ENCODE data around the gene JMJD7. TPM values are rescaled to one million over a fixed set of nuclear protein-coding genes. Genes with fewer than 3 reads are reported as not detected.
A peak's percentile ranks its signal among the peaks of the same experiment; 100 is the strongest.

Gene JMJD7
- polyA plus RNA-seq, 2 of the 4 experiments (the other 2 are of a cell fraction), result 3.4 to 3.8 TPM

- ChIA-PET CTCF (interaction anchor here (0.6 to 6.4 kb wide), 34 partner anchors 8 to 361 kb away, joined by 3 to 103 read pairs (median 5); partner anchors contain the start of genes MAPKBP1 and PLA2G4B), POLR2A (interaction anchor here (1.0 kb wide), 1 partner anchor 36 kb away, joined by 3 read pairs; the partner anchor contains the start of gene MAPKBP1)
- no peaks in the 10 kb centered on the region for H3K9me3 ChIP-seq
- 97% methylated on average over 5 of the region's 5 CpGs for WGBS (ENCODE audit: missing lambda C conversion rate)
- ATAC-seq, result peak; percentile 27 to 43; a peak in 4 of 6 replicates
- no peak for FAIRE-seq
- H3K4me2 ChIP-seq, result no peak overlapping the region
- no peak for DNase-seq (ENCODE audit: low read depth in 1 of 2, low spot score in 1 of 2)
- no peaks in the 10 kb centered on the region for H3K4me1 ChIP-seq
- no peak overlapping the region for H3K27ac ChIP-seq
- H3K4me3 ChIP-seq, result no peak overlapping the region
- no peak for TF ChIP-seq FOSB (CRISPR knock-in tag; IDR thresholded peaks at IDR 0.05)
- no peak for TF ChIP-seq HMGXB4 (CRISPR knock-in tag; IDR thresholded peaks at IDR 0.05; ENCODE audit: borderline replicate concordance)
Measured at GRCh38 chr15:41810651-41811431, 17.1 kb upstream of the JMJD7 start.

- Histone ChIP-seq H3K4me3 (no peak overlapping the region), H3K9me3 (no peaks in the 10 kb centered on the region), H3K27ac (no peak overlapping the region), H3K4me1 (no peaks in the 10 kb centered on the region), H3K4me2 (no peak overlapping the region)
- POLR2A ChIA-PET, result interaction anchor here (1.0 to 1.3 kb wide), 2 partner anchors 37 kb away, joined by 3 to 4 read pairs; partner anchors contain the start of gene MAPKBP1
- TF ChIP-seq CEBPB (IDR thresholded peaks at IDR 0.05), result no peak
- no peak for TF ChIP-seq ATOH8 (CRISPR knock-in tag; IDR thresholded peaks at IDR 0.05; ENCODE audit: low read depth)
- TF ChIP-seq HOXA7 (CRISPR knock-in tag; IDR thresholded peaks at IDR 0.05), result no peak
- TF ChIP-seq ZFP36 (IDR thresholded peaks at IDR 0.05; ENCODE audit: borderline replicate concordance, partially characterized antibody), result no peak
- TF ChIP-seq RNF2 (IDR thresholded peaks at IDR 0.05; ENCODE audit: borderline replicate concordance, low read depth), result no peak
- TF ChIP-seq RAD21 (conservative IDR thresholded peaks at IDR 0.05 in 1 of 2, IDR thresholded peaks at IDR 0.05 in 1 of 2), result peak; percentile 82 to 92
- TF ChIP-seq MYC (IDR thresholded peaks at IDR 0.05; ENCODE audit: borderline replicate concordance, low read length), result no peak
- TF ChIP-seq ZC3H11A (IDR thresholded peaks at IDR 0.05), result no peak
- peak; percentile 69 for TF ChIP-seq CTCF (IDR thresholded peaks at IDR 0.05)
- TF ChIP-seq TFCP2L1 (CRISPR knock-in tag; IDR thresholded peaks at IDR 0.05), result no peak
- TF ChIP-seq TP53 (CRISPR knock-in tag; IDR thresholded peaks at IDR 0.05), result no peak
- TF ChIP-seq CHD2 (IDR thresholded peaks at IDR 0.05; ENCODE audit: low read length, partially characterized antibody), result no peak
- no peak for TF ChIP-seq SREBF2 (IDR thresholded peaks at IDR 0.05)
- TF ChIP-seq EHMT2 (IDR thresholded peaks at IDR 0.05; ENCODE audit: low read depth), result no peak
- no peak for TF ChIP-seq FOSB (CRISPR knock-in tag; IDR thresholded peaks at IDR 0.05)
- peak; percentile 71 for TF ChIP-seq SMC3 (IDR thresholded peaks at IDR 0.05)
- TF ChIP-seq HOXB13 (CRISPR knock-in tag; IDR thresholded peaks at IDR 0.05; ENCODE audit: low read depth), result no peak
- no peak for TF ChIP-seq CHD4 (IDR thresholded peaks at IDR 0.05; ENCODE audit: borderline replicate concordance)
- no peak for TF ChIP-seq HES2 (IDR thresholded peaks at IDR 0.05)
- TF ChIP-seq ESRRA (IDR thresholded peaks at IDR 0.05; ENCODE audit: borderline replicate concordance, low read length), result no peak
- DNase-seq (ENCODE audit: low read depth in 1 of 2, low spot score in 1 of 2) (peak; percentile 70 to 71), FAIRE-seq (no peak), ATAC-seq (peak; percentile 96 to 98; a peak in 5 of 6 replicates)
- WGBS (ENCODE audit: missing lambda C conversion rate), result 70% methylated on average over 11 of the region's 18 CpGs
- CTCF ChIA-PET, result interaction anchor here (0.7 to 6.4 kb wide), 42 partner anchors 9 to 364 kb away, joined by 3 to 103 read pairs (median 4); partner anchors contain the start of genes MAPKBP1, PLA2G4B and RPAP1
Measured at GRCh38 chr15:41811432-41812195, 16.3 kb upstream of the JMJD7 start.
